NOMO-1 treated with dmso at 0.1 percent for 144 hours (cell line): Measurements from ENCODE around the gene NRGN.

Source experiments
- DNase-seq: peaks from one replicate; lab custom pipeline; 2025; ENCODE audit not compliant: unreplicated experiment; lab: John Stamatoyannopoulos, UW

The NRGN gene

DNA sequence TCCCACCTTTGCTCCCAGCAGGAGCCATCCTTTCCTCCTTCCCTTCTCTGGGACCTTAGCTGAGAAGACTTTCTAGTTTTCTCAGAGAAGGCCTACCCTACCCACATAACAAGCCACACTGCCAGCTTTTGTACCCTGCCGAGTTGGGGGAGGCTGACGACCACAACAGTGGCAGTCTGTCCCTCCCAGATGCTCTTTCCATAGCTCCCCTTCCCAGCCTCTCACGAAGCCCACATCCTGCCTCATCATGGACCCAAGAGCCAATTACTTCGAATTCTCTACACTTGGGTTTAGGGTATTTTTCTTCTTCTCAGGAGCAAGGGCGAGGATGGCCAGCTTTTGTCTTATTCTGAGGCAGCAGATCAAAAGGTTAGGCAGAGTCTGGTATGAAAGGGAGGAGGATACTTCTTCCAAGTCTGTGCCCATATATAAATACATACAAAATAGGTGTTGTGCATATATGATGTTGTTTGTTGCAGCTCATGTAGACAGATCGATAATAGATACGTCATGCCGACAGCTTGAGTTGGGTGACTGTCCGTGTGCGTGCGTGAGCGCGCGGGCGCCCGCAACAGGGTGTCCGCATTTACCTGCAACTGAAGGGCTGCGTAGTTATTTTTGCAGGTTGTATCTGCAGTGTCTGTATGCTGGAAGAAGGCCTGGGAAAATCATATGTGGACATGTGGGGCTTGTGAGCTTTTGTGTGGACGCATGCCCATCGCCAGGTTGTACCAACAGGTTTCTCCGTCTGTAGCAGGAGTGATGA lies 846 bp upstream of the NRGN start:
- no peak for DNase-seq

DNA sequence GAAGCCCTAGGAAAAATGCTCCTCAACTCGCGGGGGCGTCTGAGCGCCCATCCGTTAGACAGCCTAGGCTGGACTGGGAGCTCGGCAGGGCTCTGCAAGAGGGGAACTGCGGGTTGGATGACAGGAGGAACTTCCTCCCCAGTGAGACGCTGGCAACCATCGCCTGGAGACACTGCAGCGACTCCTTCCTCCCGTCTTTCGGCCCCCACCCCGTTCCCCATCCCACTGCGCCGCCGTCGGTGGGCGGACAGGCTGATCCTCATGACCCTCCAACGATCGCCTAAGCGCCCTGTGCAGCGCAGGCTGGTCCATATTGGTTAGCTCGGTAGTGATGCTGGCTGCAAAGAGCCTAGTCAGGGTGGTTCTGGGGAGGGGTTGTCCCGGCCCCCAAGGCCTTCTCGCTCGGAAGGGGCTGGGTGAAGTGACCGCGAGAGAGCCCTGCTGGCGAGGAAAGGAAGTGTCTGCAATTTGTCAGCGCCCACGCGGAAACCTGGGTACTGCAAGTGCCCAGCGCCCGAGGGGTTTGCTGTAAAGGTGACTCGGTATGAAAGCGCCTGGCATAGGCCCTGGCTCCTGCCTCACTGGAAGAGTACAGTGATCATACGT lies 638 bp downstream of the NRGN start:
- peak; percentile 28 for DNase-seq

DNA sequence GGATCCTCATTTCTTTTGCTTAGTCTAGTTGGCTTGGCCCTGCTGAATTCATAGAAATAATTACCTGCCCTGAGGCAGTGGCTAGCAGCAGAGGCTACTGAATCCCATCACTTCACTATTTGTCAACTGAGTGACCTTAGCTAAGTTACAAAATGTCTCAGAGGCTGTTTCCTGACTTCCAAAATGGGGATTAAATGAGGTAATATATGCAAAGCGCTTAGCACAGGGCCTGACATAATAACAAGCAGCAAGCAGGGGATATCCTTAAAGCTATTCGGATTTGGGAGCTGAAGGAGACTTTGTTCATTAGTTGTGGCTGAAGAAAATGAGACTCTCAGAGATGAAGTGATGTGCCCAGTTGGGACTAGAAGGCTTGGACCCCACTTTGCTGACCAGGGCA lies 2.8 kb downstream of the NRGN start:
- no peak for DNase-seq

DNA sequence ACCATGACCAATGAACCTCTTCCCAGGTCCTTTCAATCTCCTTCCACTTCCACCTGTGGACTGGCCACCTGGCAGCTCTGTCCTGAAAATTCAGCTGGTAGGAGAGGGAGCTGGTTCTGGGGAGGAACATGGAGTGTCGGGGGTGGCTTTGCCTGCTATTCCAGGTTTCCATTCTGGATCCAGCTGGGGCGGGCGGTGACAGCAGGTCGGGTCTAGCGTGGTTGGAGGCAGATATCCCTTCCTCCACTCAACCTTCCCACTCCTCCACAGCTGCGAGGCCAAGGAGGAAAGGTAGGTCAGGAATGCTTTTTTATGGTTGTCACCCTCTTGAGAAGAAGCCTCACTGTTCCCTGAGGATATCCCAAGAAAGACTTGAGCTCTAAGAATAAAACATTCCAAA lies 3.3 kb downstream of the NRGN start:
- DNase-seq, result no peak

DNA sequence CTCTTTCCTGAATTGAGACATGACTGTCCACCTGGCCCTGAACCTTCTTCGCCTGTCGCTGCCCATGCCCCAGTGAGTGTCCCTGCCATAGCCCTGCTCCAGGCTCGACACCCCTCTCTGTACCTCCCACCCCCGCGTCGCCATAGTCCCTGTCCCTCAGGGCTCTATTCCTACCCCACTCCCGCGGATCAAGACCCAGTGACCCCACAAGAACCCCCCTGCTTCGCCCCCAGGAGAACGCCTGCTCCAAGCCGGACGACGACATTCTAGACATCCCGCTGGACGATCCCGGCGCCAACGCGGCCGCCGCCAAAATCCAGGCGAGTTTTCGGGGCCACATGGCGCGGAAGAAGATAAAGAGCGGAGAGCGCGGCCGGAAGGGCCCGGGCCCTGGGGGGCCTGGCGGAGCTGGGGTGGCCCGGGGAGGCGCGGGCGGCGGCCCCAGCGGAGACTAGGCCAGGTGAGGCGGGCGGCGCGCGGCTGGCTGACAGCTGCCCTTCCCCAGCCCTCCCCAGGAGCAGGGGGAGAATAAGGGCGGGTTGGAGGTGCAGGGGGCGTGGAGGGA lies 5.6 kb downstream of the NRGN start:
- no peak for DNase-seq

DNA sequence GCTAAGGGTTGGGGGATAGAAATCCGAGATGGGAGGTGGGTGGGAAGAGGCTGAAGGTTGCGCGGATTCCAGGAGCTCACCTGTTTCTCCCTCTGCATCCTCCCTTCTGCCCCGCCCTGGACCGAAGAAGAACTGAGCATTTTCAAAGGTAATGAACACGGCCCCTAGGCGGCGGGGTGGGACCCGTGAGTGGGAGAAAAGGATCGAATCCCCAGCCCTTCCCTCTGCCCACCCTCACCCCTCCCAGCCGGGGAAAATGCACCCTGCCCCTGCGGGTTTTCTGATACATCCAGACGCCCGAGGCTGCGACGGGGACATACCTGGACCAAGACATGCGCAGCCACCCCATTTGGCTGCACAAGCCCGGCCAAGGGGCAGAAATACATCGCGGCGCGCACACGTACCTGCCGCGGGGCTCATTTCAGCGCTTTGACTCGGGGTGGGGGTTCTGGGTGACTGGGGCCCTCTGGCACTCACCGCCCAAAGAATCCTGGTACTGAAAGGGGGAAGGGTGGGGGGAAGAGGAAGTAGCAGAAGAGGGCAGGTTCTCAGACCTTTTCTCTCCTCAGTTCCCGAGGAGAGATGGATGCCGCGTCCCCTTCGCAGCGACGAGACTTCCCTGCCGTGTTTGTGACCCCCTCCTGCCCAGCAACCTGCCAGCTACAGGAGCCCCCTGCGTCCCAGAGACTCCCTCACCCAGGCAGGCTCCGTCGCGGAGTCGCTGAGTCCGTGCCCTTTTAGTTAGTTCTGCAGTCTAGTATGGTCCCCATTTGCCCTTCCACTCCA lies 6.3 kb downstream of the NRGN start:
- DNase-seq, result no peak

DNA sequence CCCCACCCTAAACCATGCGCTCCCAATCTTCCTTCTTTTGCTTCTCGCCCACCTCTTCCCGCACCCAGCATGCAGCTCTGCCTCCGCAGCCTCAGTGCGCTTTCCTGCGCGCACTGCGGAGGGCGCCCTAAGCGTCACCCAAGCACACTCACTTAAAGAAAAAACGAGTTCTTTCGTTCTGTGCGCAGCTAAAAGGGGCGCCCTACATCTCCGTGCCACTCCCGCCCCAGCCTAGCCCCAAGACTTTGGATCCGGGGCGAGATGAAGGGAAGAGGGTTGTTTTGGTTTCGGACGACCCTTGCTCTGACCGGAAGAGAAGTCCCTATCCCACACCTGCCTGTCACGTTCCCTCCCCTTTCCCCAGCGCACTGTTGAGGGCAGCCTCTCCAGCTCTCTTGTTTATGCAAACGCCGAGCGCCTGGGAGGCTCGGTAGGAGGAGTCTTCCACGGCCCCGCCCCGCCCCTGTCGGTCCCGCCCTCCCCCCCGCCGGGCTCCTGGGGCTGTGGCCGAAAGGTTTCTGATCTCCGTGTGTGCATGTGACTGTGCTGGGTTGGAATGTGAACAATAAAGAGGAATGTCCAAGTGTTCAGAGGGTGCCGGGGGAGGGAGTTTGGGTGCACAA lies 7.0 kb downstream of the NRGN start:
- DNase-seq, result no peak

DNA sequence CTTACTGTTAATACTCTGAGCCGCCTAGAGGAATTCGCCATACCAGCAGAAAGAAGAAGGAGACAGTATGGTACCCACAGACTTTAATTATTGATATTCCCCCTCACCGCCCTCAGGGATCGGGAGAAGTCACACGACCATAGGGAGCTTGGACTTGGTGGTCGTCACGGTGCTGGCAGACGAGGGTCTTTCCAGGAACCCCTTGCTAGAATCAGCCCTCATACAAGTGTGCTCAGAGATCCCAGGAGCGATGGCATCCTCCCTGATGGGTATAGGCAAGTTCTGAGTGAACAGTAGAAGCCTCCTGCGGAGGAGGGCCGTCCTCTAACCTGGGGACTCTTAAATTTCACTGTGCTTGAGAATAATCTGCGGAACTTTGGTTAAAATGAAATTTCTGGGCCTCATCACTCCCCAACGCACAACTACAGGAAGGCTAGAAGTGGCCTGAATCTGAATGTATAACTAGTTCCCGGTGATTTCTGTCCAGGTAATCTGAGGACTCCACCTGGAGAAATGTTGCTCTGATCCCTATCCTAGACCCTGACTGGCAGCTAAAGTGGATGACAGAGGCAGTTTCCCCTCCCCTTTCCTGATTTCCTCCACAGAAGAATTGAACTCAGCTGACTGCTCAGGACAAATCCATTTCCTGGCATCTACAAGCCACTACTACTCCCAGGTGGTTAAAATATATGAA lies 7.8 kb downstream of the NRGN start:
- DNase-seq, result no peak

DNA sequence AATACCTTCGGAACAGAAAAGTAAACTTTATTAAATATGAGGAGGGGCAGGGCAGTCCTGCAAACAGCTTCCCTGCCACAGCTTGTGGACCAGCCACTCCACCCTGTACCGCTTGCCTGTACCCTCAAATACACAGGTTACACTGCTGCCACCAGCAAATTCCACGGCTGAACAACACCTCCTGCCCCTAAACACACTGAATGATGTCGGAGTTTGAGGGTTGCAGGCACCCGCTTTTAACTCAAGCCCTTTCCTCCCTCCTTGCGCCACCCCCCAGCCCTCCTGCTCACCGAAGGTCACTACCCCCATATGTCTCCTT lies 8.3 kb downstream of the NRGN start:
- DNase-seq, result no peak

DNA sequence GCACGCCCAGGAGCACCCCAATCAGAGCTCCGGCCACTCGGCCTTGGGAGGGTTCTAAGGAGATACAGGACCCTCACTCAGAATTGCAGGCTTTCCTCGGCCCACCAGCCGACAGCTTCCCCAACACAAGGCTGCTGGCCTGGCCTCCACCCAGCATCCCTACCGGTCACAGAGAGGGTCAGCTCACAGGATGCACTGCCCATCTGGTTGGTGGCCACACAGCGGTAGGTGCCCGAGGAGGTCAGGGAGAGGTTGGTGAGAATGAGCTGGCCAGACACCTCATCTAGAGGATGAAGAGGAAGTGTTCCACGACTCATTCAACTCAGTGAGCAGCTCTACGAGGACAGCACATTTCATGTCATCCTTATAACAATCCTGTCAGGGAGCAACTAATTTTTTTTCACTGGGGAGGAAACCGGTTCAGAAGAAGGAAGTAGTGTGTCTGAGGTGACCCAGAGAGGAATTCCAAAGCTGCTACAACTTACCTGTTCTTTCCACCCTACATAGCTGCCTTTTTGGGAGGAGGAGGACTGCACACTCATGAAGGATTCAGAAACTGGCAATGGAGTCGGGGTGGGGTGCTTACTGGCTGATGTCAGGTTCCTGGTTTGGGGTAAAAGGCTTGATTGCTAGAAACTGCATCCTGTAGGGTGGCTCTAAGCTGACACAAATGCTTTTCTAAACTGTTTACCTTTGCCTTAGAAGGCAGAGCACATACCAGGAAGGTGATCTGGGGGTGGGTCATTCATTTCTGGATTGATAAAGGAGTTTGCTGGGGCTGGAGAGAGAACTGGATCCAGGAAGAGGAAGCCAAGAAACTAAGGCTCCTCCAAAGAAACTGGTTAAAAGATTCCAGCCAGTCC lies 9.0 kb downstream of the NRGN start:
- no peak for DNase-seq

DNA sequence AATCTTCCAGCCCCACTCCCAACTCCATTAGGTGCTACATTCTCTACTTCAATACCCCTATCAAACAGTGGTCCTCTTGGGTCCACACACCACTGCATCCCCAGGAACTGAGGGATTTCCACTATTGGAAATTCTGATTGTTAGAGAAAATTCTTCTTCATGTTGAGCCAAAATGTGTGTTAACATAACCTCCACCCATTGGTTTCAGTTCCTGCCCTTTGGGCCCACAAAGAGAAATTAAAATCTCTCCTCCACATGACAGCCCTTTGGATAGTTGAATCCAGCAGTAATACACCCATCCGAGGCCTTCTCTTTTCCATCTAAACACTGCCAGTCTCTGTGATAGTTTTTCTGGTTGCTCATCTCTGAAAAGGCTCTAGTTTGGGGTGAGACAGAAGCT lies 10.2 kb downstream of the NRGN start:
- DNase-seq, result no peak

DNA sequence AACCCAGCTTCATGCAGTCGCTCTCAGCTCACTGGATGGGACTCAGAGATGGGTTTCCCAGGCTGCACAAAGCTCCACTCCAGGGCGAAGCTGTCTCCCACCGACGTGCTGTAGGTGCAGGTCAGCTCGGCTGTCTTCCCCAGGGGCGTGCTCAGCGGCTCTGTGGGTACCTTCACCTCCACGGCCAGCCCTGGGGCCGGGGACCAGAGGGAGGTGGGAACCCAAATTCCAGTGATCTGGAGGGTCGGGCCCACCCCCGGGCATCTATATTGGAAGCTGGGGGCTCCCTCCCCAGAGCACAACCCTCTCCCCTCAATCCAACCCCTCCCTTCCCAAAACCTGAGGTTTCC lies 11.6 kb downstream of the NRGN start:
- no peak for DNase-seq

DNA sequence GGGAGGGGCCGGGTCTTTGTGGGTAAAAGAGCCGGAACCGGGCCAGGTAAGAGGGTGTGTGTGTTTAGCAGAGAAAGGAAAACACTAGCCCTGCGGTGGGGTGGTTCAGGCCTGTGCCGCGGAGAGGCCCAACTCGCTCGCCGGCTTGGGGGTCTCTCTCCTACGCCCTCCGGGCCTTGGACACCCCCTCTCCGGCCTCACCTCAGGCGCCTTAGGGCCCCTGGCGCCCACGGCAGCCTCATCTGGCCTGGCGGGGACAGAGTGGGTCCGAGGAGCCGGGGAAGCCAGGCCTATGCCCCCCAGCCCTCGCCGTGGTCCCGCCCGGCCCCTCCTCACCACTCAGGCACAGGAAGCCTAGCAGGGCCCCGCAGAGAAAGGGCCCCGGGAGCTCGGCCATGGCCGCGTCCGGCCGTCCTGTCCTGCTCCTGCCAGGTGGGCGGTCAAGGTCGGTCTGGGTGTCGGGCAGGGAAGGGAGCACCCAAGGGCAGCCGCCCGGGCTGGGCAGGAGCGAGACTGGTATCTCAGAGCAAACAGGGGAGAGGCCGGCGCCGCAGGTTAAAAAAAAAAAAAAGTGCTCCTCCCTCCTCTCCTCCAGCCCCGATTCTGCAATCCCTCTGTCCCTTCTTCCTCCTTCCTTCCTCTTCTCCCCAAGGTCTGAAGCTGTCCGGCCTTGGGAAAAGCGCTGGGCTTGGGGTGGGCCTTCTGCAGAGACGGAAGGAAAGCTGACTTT lies 12.2 kb downstream of the NRGN start, which contains the start of gene VSIG2:
TSS of gene VSIG2 (minus strand) at position 515 of the 730 bp plus-strand sequence. CDS start at position 397, 118 bp downstream.
- no peak for DNase-seq

DNA sequence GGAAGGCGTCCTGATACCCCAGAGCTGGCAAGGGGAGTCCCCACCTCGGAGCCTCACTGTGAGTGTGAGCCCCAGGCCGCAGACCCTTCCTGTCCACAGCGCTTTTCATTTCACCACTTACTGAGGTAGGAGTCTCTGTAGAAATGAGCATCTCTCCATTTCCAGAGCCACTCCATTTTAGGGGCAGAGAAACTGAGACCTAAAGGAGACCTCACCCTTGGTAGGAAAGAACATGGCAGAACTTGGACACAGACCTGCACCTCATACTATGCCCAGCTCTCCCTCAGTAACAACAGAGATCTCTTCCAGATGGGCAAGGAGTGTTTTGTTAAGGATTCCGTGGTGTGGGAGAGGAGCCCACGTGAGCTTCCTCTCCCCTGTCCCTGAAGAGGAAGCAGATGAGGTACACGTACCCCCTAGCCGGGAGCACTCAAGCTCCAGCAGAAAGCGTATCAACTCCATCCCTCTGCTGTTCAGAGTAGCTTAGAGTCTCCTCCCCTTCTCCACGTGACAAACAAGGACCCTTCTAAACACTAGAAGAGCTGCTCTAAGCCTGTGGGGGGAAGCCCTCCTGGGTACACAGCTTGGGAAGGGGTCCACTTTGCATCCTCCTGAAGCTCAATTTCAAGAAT lies 12.8 kb downstream of the NRGN start:
- DNase-seq, result no peak

DNA sequence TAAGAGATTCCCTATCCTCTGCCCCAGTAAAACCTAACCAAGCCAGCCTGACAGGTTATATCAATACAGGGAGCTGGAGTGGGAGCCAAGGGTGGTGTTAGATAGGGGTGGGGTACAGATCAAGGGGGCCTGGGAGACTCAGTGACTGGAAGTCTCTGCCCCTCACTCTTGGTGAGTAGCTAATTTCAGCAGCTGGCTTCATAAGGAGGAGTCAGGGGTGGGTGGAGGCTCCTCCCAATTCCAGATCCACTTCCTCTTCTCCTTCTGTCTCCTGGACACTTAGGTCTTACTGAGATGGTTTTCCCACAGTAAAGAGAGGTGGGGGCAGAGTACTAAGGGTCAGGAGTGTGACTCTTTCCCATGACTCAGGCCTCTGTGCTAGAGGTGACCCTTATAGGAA lies 13.5 kb downstream of the NRGN start:
- no peak for DNase-seq

DNA sequence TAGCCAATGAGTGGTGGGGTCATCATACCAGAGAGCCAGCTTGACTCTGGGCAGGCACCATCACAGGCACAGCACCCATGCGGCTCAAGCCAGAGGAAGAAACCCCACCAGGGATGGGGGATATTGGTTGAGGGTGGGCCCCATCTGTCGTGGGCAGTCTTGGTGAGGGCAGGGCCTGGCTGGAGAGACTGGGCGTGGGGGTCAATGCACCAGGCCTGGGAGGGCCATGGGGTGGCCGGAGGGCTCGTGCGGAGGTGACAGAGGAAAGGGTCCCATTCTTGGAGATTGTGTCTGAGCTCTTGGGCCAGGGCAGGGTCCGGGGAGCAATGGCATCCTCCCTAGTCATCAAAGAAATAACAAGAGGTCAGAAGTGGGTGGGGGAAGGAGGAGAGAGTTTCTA lies 13.9 kb downstream of the NRGN start:
- DNase-seq, result no peak

DNA sequence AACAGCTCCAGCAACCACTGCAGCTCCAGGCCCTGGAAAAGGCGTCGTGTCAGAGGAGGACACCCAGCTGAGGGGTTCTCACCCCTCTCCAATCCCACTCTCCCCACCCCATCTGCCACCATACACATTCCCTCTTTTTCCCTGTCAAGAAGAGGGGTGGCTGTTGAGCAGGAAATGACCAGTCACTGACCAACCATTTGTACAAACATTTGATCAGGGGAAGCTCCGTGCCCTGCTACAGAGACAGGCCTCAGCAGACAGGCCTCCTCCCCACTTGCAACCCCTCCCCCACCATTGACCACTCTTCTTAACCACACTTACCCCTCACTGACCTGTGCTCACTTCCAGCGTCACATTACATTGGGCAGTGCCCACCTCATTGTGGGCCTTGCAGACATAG lies 14.6 kb downstream of the NRGN start:
- DNase-seq, result no peak

DNA sequence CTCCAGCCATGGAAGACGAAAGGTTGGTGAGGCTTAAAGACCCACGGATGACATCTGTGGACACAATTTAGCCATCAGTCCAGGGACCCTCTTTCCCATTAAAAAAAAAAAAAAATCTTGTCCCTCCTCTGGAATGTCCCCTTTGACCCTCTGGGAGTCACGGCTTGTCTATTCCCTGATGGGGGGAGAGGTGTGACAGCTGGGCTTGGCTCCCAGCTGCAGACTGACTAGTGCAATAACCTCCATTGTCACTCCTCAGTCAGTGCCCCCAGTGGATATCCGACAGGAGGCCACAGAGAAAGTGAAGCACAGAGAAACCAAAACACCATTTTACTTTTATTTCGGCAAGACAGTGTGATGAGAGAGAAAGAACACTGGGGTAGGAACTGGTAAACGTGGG lies 15.0 kb downstream of the NRGN start:
- no peak for DNase-seq
